ENCODE measurements around the gene RPL18. TPM values are rescaled to one million over a fixed set of nuclear protein-coding genes. Genes with fewer than 3 reads are reported as not detected.

The RPL18 gene
- total RNA-seq, 4 donors from 2014 or later = 998 to 1,778 (median 1,670) TPM

GRCh38 chr19:48633148-48634035 lies 14.4 kb upstream of the RPL18 start:
- TF ChIP-seq, protein P1, sequence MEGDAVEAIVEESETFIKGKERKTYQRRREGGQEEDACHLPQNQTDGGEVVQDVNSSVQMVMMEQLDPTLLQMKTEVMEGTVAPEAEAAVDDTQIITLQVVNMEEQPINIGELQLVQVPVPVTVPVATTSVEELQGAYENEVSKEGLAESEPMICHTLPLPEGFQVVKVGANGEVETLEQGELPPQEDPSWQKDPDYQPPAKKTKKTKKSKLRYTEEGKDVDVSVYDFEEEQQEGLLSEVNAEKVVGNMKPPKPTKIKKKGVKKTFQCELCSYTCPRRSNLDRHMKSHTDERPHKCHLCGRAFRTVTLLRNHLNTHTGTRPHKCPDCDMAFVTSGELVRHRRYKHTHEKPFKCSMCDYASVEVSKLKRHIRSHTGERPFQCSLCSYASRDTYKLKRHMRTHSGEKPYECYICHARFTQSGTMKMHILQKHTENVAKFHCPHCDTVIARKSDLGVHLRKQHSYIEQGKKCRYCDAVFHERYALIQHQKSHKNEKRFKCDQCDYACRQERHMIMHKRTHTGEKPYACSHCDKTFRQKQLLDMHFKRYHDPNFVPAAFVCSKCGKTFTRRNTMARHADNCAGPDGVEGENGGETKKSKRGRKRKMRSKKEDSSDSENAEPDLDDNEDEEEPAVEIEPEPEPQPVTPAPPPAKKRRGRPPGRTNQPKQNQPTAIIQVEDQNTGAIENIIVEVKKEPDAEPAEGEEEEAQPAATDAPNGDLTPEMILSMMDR (IDR thresholded peaks at IDR 0.05; ENCODE audit: low read depth) = no peak

- TF ChIP-seq, protein P1 (IDR thresholded peaks at IDR 0.05; ENCODE audit: low read depth) = no peak
Observed at GRCh38 chr19:48632692-48633147, 13.7 kb upstream of the RPL18 start.

DNA sequence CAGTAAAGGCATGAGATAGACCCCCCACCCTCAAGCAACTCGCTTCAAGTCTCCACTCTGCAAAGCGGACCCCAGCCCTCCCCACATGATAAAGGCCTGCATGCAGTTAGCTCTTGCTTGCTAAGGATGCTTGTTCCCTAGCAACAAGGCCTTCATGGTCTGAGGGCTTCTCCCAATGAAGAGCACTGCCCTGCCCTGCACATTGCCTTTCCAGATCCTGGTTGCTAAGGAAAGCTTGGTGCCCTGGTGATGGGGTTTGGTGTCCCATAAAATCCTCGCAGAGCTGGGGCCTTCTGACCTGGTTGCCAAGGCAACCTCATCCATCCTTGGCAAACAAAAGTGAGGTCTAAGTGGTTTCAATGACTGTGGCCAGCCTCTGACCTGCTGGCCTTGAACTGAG lies 12.2 kb upstream of the RPL18 start:
- TF ChIP-seq, protein P1 (IDR thresholded peaks at IDR 0.05; ENCODE audit: low read depth) = no peak

- TF ChIP-seq, protein P1 (IDR thresholded peaks at IDR 0.05; ENCODE audit: low read depth) = no peak
Observed at GRCh38 chr19:48630296-48631063, 11.5 kb upstream of the RPL18 start.

- TF ChIP-seq, protein P1 (IDR thresholded peaks at IDR 0.05; ENCODE audit: low read depth) = no peak
Observed at GRCh38 chr19:48629599-48630295, 10.8 kb upstream of the RPL18 start.

DNA sequence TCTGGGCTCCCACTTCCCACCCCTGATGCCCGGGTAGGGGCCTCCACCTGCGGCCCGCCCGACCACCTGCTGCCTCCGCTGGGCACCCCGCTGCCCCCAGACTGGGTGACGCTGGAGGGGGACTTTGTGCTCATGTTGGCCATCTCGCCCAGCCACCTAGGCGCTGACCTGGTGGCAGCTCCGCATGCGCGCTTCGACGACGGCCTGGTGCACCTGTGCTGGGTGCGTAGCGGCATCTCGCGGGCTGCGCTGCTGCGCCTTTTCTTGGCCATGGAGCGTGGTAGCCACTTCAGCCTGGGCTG lies 10.3 kb upstream of the RPL18 start:
- TF ChIP-seq, protein P1 (IDR thresholded peaks at IDR 0.05; ENCODE audit: low read depth) = no peak
